IMR-90 (cell line): ENCODE results near the gene DSCAML1. TPM values are rescaled to one million over a fixed set of nuclear protein-coding genes. Genes with fewer than 3 reads are reported as not detected.

ENCODE experiments used
- ATAC-seq: fragments of 200-7000 bp; cut with Tn5 transposase; 2 replicates; pipeline ENCODE4 v1.9.1; 2020; ENCODE audit warnings: low read depth, mild to moderate bottlenecking, moderate library complexity
- BruUV-seq: library from RNA; stranded (reverse); fragments of 400-500 nt; replicated peaks from 2 replicates; lab custom pipeline; 2021; lab: Mats Ljungman, UMichigan
- CTCF ChIA-PET: fragments of 300-600 bp; formaldehyde crosslinking; extraction: SDS; loops from one replicate; lab custom pipeline; 2021; ENCODE audit warnings: antibody characterized with exemption; lab: Yijun Ruan, JAX
- POLR2A ChIA-PET: fragments of 300-600 bp; sonication (Branson Sonifier 250); formaldehyde crosslinking; loops from one replicate; lab custom pipeline; 2022; ENCODE audit warnings: antibody characterized with exemption; ENCODE audit not compliant: unreplicated experiment; lab: Charles Lee
- DNase-seq: peaks from one replicate; pipeline ENCODE4 v3.0.0; 2013
- H2AFZ ChIP-seq: replicated peaks from 2 replicates; pipeline ENCODE3; 2013; ENCODE audit warnings: low read length, mild to moderate bottlenecking; ENCODE audit not compliant: poor library complexity
- H2AK5ac ChIP-seq: 2 replicates; pipeline ENCODE4 v1.6.1; 2013; ENCODE audit warnings: low read depth, low read length, inconsistent platforms
- H2AK9ac ChIP-seq: replicated peaks from 2 replicates; pipeline ENCODE3; 2013; ENCODE audit warnings: mild to moderate bottlenecking, low read depth, low read length, moderate library complexity; ENCODE audit not compliant: poor library complexity
- H2BK120ac ChIP-seq: 2 replicates; pipeline ENCODE4 v1.6.1; 2013; ENCODE audit warnings: low read depth, low read length, inconsistent platforms
- H2BK15ac ChIP-seq: 3 replicates; pipeline ENCODE4 v1.6.1; 2013; ENCODE audit warnings: low read depth, low read length, inconsistent platforms
- H2BK20ac ChIP-seq: 2 replicates; pipeline ENCODE4 v1.6.1; 2013; ENCODE audit warnings: low read depth, mild to moderate bottlenecking, inconsistent platforms, low read length, moderate library complexity
- H2BK5ac ChIP-seq: 2 replicates; pipeline ENCODE4 v1.6.1; 2013; ENCODE audit warnings: mild to moderate bottlenecking, low read depth, low read length, inconsistent platforms; ENCODE audit not compliant: poor library complexity, severe bottlenecking
- H3K14ac ChIP-seq: replicated peaks from 2 replicates; pipeline ENCODE4 v1.6.1; 2013; ENCODE audit warnings: low read depth, low read length, inconsistent platforms
- H3K18ac ChIP-seq: 2 replicates; pipeline ENCODE4 v1.6.1; 2013; ENCODE audit warnings: low read depth, low read length, control low read depth
- H3K23ac ChIP-seq: 2 replicates; pipeline ENCODE4 v1.6.1; 2013; ENCODE audit warnings: low read depth, low read length, inconsistent platforms
- H3K27ac ChIP-seq: 2 replicates; pipeline ENCODE4 v1.5.1; 2013; ENCODE audit warnings: mild to moderate bottlenecking, control low read depth, low read length; ENCODE audit not compliant: insufficient read depth
- H3K27me3 ChIP-seq: 2 replicates; pipeline ENCODE4 v1.6.1; 2013; ENCODE audit warnings: low read length; ENCODE audit not compliant: control insufficient read depth, insufficient read depth
- H3K36me3 ChIP-seq: 2 replicates; pipeline ENCODE4 v1.6.1; 2013; ENCODE audit warnings: low read length, mixed read lengths; ENCODE audit not compliant: control insufficient read depth, insufficient read depth
- H3K4ac ChIP-seq: 2 replicates; pipeline ENCODE4 v1.6.1; 2013; ENCODE audit warnings: low read depth, low read length, inconsistent platforms
- H3K4me1 ChIP-seq: 2 replicates; pipeline ENCODE4 v1.6.1; 2013; ENCODE audit warnings: low read length, mixed read lengths; ENCODE audit not compliant: control insufficient read depth, insufficient read depth
- H3K4me2 ChIP-seq: 2 replicates; pipeline ENCODE4 v1.6.1; 2013; ENCODE audit warnings: low read depth, mild to moderate bottlenecking, control low read depth, low read length, moderate library complexity
- H3K4me3 ChIP-seq: 2 replicates; pipeline ENCODE4 v1.5.1; 2013; ENCODE audit warnings: low read depth, mild to moderate bottlenecking, control low read depth, low read length, moderate library complexity; ENCODE audit not compliant: insufficient read depth
- H3K56ac ChIP-seq: 2 replicates; pipeline ENCODE4 v1.6.1; 2013; ENCODE audit warnings: low read length, inconsistent platforms; ENCODE audit not compliant: insufficient read depth; ENCODE audit errors: extremely low read depth
- H3K79me1 ChIP-seq, 2 experiments: 2 replicates each; pipeline ENCODE4 v1.6.1; 2013; ENCODE audit warnings: low read length in 2 of 2, inconsistent platforms in 1 of 2, low read depth in 1 of 2
- H3K9ac ChIP-seq: 2 replicates; pipeline ENCODE4 v1.6.1; 2013; ENCODE audit warnings: low read depth, low read length, control low read depth
- H3K9me1 ChIP-seq: 2 replicates; pipeline ENCODE4 v1.6.1; 2013; ENCODE audit warnings: low read length, inconsistent platforms; ENCODE audit not compliant: insufficient read depth
- H3K9me3 ChIP-seq: 2 replicates; pipeline ENCODE4 v1.6.1; 2013; ENCODE audit warnings: low read length; ENCODE audit not compliant: control insufficient read depth, insufficient read depth
- H4K20me1 ChIP-seq: 2 replicates; pipeline ENCODE4 v1.6.1; 2013; ENCODE audit warnings: low read length, inconsistent platforms; ENCODE audit not compliant: insufficient read depth
- H4K5ac ChIP-seq: 2 replicates; pipeline ENCODE4 v1.6.1; 2013; ENCODE audit warnings: mild to moderate bottlenecking, low read depth, low read length, control low read depth
- H4K8ac ChIP-seq, 2 experiments: 2 replicates each; pipeline ENCODE4 v1.6.1; 2013; ENCODE audit warnings: low read depth in 2 of 2, low read length in 2 of 2, control low read depth in 1 of 2, inconsistent platforms in 1 of 2
- H4K91ac ChIP-seq: 2 replicates; pipeline ENCODE4 v1.6.1; 2013; ENCODE audit warnings: low read depth, low read length, inconsistent platforms; ENCODE audit not compliant: insufficient read depth
- CHD1 ChIP-seq: IDR thresholded peaks from 2 replicates; pipeline ENCODE4 v1.6.1; 2012; ENCODE audit warnings: low read depth, low read length, improper control_type of control experiment
- MAFK ChIP-seq: IDR thresholded peaks from 2 replicates; pipeline ENCODE4 v1.6.1; 2012; ENCODE audit warnings: low read depth, low read length, improper control_type of control experiment
- MAZ ChIP-seq: IDR thresholded peaks from 2 replicates; pipeline ENCODE4 v1.6.1; 2012; ENCODE audit warnings: low read depth, mild to moderate bottlenecking, low read length, improper control_type of control experiment, moderate library complexity, borderline replicate concordance
- MXI1 ChIP-seq: IDR thresholded peaks from 2 replicates; pipeline ENCODE4 v1.6.1; 2012; ENCODE audit warnings: low read depth, mild to moderate bottlenecking, low read length, moderate library complexity, borderline replicate concordance
- RAD21 ChIP-seq: IDR thresholded peaks from 2 replicates; pipeline ENCODE4 v1.6.1; 2012; ENCODE audit warnings: low read length, improper control_type of control experiment
- WGBS, 2 experiments: methylation state at CpG; one replicate each; pipeline versions ENCODE4 v1.1.5 to v1.1.7; 2013; ENCODE audit warnings: missing lambda C conversion rate in 2 of 2; ENCODE audit not compliant: insufficient read length in 1 of 2; ENCODE audit errors: extremely low coverage in 2 of 2; 5-methylcytosine and 5-hydroxymethylcytosine counted together
- dilution Hi-C: fragments of 300-500 bp; cut with HindIII; formaldehyde crosslinking; loops from one replicate; pipeline ENCODE4 v1.14.3; 2018; ENCODE audit warnings: low sequenced_read_pairs; ENCODE audit not compliant: unreplicated experiment
- in situ Hi-C: fragments of 300-500 bp; cut with MboI; formaldehyde crosslinking; loops from 3 replicates; pipeline ENCODE4 v1.14.3; 2019; ENCODE audit warnings: low sequenced_read_pairs, inconsistent platforms, mixed read lengths
- intact Hi-C: fragments of 100-400 bp; cut with micrococcal nuclease; formaldehyde crosslinking; loops from 2 replicates; pipeline ENCODE4 v1.10.0; 2022
- polyA plus RNA-seq, 3 experiments: library from polyadenylated mRNA; depleted of rRNA; stranded (reverse); fragments of >200 nt; gene quantifications; 2 replicates each; pipeline ENCODE4 v1.2.3, GENCODE V29; 2012; ENCODE audit warnings: low replicate concordance in 1 of 3
- total RNA-seq: library from RNA; depleted of rRNA; stranded (reverse); fragments of >200 nt; gene quantifications from 2 replicates; pipeline ENCODE4 v1.2.3, GENCODE V29; 2012
- TF ChIP-seq, protein P1 (sequence below): fragments of 150-350 bp; IDR thresholded peaks from 2 replicates; pipeline ENCODE4 v1.6.1; 2016; ENCODE audit warnings: low read depth, mild to moderate bottlenecking, low read length, moderate library complexity, borderline replicate concordance

DSCAML1 gene
- total and polyA plus RNA-seq, 2 of the 4 experiments (the other 2 are of a cell fraction), result not detected

DNA sequence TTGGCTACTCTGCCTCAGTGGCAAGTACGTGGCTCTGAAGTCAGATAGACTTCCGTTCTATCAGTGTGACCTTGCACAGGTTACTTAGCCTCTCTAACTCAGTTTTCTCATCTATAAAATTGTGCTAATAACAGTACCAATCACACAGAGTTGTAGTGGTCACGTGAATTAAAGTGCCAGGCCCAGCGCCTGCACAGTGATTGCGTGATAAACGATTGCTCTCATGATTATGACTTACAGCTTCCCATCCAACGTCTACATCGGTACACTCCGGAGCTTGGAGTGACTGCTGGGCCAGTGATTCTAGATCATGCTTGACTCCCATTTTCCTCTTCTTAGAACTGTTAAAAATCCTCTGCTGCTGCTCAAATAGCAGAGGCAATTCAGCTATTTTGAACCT lies 247.6 kb downstream of the DSCAML1 start:
- Histone ChIP-seq H2AK9ac (no peak overlapping the region), H2BK5ac (no peak overlapping the region), H2AFZ (peak overlapping the region; percentile 21), H3K4me3 (no peak overlapping the region), H3K9ac (no peak overlapping the region), H3K9me3 (no peaks in the 10 kb centered on the region), H3K4me2 (no peak overlapping the region), H2AK5ac (no peak overlapping the region), H3K27me3 (peaks cover 9% of the 10 kb centered on the region), H3K27ac (no peak overlapping the region), H3K4me1 (no peaks in the 10 kb centered on the region), H3K18ac (no peak overlapping the region), H2BK15ac (no peak overlapping the region), H4K8ac (no peak overlapping the region), H3K36me3 (no peaks in the 10 kb centered on the region), H3K9me1 (no peaks in the 10 kb centered on the region), H4K5ac (no peak overlapping the region), H4K20me1 (no peaks in the 10 kb centered on the region), H3K79me1 (no peaks in the 10 kb centered on the region), H3K56ac (no peak overlapping the region), H3K23ac (no peak overlapping the region), H4K91ac (no peak overlapping the region), H2BK120ac (no peak overlapping the region), H2BK20ac (no peak overlapping the region), H3K14ac (no peak overlapping the region), H3K4ac (no peak overlapping the region)
- in situ Hi-C loops (no loop called here), dilution Hi-C loops (no loop called here), intact Hi-C loops (no loop called here)
- 87% methylated on average over 3 of the region's 9 CpGs; no CpG with 5 or more reads in 1 of the 2 experiments for WGBS, 2 experiments
- ChIA-PET POLR2A (no interaction called here), CTCF (no interaction called here)
- BruUV-seq, result no TSS peak
- no peak for ATAC-seq
- no peak for DNase-seq
- TF ChIP-seq RAD21 (no peak), MXI1 (no peak), MAZ (no peak), MAFK (no peak), CHD1 (no peak)
- TF ChIP-seq, protein P1, sequence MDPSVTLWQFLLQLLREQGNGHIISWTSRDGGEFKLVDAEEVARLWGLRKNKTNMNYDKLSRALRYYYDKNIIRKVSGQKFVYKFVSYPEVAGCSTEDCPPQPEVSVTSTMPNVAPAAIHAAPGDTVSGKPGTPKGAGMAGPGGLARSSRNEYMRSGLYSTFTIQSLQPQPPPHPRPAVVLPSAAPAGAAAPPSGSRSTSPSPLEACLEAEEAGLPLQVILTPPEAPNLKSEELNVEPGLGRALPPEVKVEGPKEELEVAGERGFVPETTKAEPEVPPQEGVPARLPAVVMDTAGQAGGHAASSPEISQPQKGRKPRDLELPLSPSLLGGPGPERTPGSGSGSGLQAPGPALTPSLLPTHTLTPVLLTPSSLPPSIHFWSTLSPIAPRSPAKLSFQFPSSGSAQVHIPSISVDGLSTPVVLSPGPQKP, result no peak
